Measurements from ENCODE around the gene C2orf66.

The C2orf66 gene

DNA sequence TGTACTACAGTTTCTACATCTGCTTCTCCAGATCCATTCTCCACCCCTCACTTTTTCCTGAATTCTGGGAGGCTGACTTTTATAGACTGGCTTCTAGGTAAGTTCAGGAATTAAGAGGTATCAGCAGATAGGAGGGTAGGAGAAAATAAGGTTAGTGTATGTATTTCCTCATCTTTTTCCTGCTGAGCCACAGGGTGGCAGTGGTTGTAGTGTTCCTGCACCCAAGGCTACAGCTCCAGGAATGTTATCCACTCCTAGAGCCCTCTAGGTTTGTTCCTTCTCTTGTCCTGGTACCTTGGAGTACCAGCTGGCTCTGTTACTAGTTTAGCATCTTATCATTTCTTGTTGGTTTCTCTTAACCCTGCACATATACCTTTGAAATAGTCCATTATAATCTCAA lies 40.7 kb upstream of the C2orf66 start:
- TF ChIP-seq TAF1 (IDR thresholded peaks at IDR 0.05; ENCODE audit: borderline replicate concordance, insufficient read depth, low read length) (no peak), SIN3A (IDR thresholded peaks at IDR 0.05; ENCODE audit: borderline replicate concordance, insufficient read depth, low read length) (no peak), FOXP2 (optimal IDR thresholded peaks at IDR 0.05; ENCODE audit: borderline replicate concordance, extremely low read depth, extremely low read length, insufficient read depth) (no peak), POLR2AphosphoS5 (IDR thresholded peaks at IDR 0.05; ENCODE audit: low read depth, low read length) (no peak)
- TF ChIP-seq, protein P1, sequence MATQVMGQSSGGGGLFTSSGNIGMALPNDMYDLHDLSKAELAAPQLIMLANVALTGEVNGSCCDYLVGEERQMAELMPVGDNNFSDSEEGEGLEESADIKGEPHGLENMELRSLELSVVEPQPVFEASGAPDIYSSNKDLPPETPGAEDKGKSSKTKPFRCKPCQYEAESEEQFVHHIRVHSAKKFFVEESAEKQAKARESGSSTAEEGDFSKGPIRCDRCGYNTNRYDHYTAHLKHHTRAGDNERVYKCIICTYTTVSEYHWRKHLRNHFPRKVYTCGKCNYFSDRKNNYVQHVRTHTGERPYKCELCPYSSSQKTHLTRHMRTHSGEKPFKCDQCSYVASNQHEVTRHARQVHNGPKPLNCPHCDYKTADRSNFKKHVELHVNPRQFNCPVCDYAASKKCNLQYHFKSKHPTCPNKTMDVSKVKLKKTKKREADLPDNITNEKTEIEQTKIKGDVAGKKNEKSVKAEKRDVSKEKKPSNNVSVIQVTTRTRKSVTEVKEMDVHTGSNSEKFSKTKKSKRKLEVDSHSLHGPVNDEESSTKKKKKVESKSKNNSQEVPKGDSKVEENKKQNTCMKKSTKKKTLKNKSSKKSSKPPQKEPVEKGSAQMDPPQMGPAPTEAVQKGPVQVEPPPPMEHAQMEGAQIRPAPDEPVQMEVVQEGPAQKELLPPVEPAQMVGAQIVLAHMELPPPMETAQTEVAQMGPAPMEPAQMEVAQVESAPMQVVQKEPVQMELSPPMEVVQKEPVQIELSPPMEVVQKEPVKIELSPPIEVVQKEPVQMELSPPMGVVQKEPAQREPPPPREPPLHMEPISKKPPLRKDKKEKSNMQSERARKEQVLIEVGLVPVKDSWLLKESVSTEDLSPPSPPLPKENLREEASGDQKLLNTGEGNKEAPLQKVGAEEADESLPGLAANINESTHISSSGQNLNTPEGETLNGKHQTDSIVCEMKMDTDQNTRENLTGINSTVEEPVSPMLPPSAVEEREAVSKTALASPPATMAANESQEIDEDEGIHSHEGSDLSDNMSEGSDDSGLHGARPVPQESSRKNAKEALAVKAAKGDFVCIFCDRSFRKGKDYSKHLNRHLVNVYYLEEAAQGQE (IDR thresholded peaks at IDR 0.05; ENCODE audit: insufficient read depth in 1 of 2, low read depth in 2 of 2, low read length in 2 of 2) = no peak

DNA sequence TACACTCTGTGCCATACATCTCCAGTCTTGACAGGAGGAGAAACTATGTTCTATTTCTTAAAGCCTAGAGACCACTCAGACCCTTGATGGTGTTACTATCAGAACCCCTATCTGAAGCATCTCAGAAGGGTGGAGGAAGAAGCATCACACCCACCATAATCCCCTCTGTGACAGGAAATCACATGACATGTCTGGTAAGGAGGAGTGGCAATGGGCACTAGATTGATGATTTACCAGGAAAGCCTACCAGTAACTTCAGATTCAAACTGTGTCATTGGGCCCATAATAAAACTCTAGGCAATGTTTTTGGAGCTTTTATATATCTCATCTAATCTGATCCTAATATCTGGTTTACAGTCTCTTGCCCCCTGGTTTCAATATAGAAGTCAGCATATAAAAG lies 37.1 kb upstream of the C2orf66 start:
- TF ChIP-seq, protein P1 (IDR thresholded peaks at IDR 0.05; ENCODE audit: insufficient read depth in 1 of 2, low read depth in 2 of 2, low read length in 2 of 2) = no peak
- TF ChIP-seq SIN3A (IDR thresholded peaks at IDR 0.05; ENCODE audit: borderline replicate concordance, insufficient read depth, low read length) = no peak
- no peak for TF ChIP-seq TAF1 (IDR thresholded peaks at IDR 0.05; ENCODE audit: borderline replicate concordance, insufficient read depth, low read length)
- TF ChIP-seq POLR2AphosphoS5 (IDR thresholded peaks at IDR 0.05; ENCODE audit: low read depth, low read length) = no peak
- no peak for TF ChIP-seq FOXP2 (optimal IDR thresholded peaks at IDR 0.05; ENCODE audit: borderline replicate concordance, extremely low read depth, extremely low read length, insufficient read depth)

DNA sequence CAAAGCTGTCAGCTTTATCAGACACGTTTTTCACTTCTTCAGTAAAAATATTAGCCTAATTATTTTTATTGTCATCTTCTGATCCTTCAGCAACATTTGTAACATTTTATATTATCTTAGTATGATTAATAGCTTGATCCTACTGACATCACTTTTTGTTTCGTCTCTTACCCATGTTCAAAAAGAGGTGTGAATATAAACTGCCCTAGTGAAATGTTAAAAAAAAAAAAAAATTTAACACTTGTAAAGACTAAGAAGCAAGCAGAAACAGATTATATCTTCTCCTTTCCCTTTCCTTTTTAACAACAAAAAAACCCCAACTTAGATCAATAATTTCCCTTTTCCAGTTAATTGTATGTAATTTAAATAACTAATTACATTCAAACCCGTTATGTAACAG lies 36.2 kb upstream of the C2orf66 start:
- TF ChIP-seq TAF1 (IDR thresholded peaks at IDR 0.05; ENCODE audit: borderline replicate concordance, insufficient read depth, low read length) = no peak
- TF ChIP-seq POLR2AphosphoS5 (IDR thresholded peaks at IDR 0.05; ENCODE audit: low read depth, low read length) = no peak
- TF ChIP-seq FOXP2 (optimal IDR thresholded peaks at IDR 0.05; ENCODE audit: borderline replicate concordance, extremely low read depth, extremely low read length, insufficient read depth) = no peak
- no peak for TF ChIP-seq SIN3A (IDR thresholded peaks at IDR 0.05; ENCODE audit: borderline replicate concordance, insufficient read depth, low read length)
- TF ChIP-seq, protein P1 (IDR thresholded peaks at IDR 0.05; ENCODE audit: insufficient read depth in 1 of 2, low read depth in 2 of 2, low read length in 2 of 2) = no peak

DNA sequence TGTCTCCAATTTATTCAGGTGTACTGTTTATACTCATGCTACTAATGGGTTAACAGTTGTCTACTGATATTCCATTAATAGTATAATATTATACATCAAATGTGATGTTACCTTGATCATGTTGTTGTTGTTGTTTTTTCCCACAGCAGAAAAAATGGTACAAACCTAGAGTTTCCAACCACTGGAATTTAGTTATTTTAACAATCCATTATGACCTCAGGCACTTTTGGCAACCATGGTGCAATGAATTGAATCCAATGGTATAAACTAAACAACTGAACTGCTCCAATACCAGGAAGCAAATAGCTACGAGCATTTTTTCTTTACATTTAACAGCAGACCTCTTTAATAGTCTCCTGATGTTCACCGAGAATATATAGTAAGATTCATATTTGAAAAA lies 31.0 kb upstream of the C2orf66 start:
- TF ChIP-seq TAF1 (IDR thresholded peaks at IDR 0.05; ENCODE audit: borderline replicate concordance, insufficient read depth, low read length) = no peak
- no peak for TF ChIP-seq POLR2AphosphoS5 (IDR thresholded peaks at IDR 0.05; ENCODE audit: low read depth, low read length)
- TF ChIP-seq, protein P1 (IDR thresholded peaks at IDR 0.05; ENCODE audit: insufficient read depth in 1 of 2, low read depth in 2 of 2, low read length in 2 of 2) = no peak
- no peak for TF ChIP-seq FOXP2 (optimal IDR thresholded peaks at IDR 0.05; ENCODE audit: borderline replicate concordance, extremely low read depth, extremely low read length, insufficient read depth)
- TF ChIP-seq SIN3A (IDR thresholded peaks at IDR 0.05; ENCODE audit: borderline replicate concordance, insufficient read depth, low read length) = no peak

DNA sequence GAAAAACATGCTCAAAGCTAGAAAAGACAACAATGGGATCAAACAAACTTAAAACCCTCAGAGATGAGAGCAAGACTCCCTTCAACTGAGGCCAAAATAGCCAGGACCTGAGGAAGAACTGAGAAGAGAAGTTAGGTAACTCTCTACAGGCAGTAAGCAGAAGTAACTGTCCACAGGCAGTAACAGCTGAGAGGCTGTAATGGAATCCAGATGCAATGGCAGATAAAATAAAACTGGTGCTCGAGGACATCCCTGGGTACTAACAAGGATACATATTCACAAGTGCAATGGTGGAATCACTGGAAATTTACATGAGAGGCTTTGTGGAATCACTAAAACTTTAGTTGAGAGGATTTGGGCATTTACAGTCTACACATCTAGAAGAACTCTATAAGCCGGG lies 30.4 kb upstream of the C2orf66 start:
- no peak for TF ChIP-seq FOXP2 (optimal IDR thresholded peaks at IDR 0.05; ENCODE audit: borderline replicate concordance, extremely low read depth, extremely low read length, insufficient read depth)
- TF ChIP-seq SIN3A (IDR thresholded peaks at IDR 0.05; ENCODE audit: borderline replicate concordance, insufficient read depth, low read length) = no peak
- TF ChIP-seq, protein P1 (IDR thresholded peaks at IDR 0.05; ENCODE audit: insufficient read depth in 1 of 2, low read depth in 2 of 2, low read length in 2 of 2) = no peak
